SK-N-SH treated with all-trans-retinoic acid at 6 μM for 48 hours (cell line): Measurements from ENCODE around the gene ARID1B.

Experiments
- ATAC-seq: fragments of 200-7000 bp; cut with Tn5 transposase; 3 replicates; pipeline ENCODE4 v1.9.1; 2020; ENCODE audit warnings: mild to moderate bottlenecking, moderate library complexity
- ARNTL ChIP-seq: fragments of 450-650 bp; formaldehyde crosslinking; IDR thresholded peaks from 2 replicates; pipeline ENCODE4 v1.5.0; 2020; ENCODE audit warnings: low read depth, mild to moderate bottlenecking, moderate library complexity, borderline replicate concordance
- BACH2 ChIP-seq: fragments of 250-450 bp; sonication (Bioruptor Pico); IDR thresholded peaks from 2 replicates; pipeline ENCODE4 v1.9.0; 2021; ENCODE audit warnings: mild to moderate bottlenecking, borderline replicate concordance
- CSDC2 ChIP-seq: fragments of 250-450 bp; sonication (Bioruptor Pico); IDR thresholded peaks from 2 replicates; pipeline ENCODE4 v1.5.0; 2020; ENCODE audit warnings: mild to moderate bottlenecking, moderate library complexity
- ESRRG ChIP-seq: fragments of 250-450 bp; sonication (Bioruptor Pico); IDR thresholded peaks from 2 replicates; pipeline ENCODE4 v1.6.1; 2021; ENCODE audit warnings: mild to moderate bottlenecking
- GLIS3 ChIP-seq: fragments of 250-450 bp; sonication (Bioruptor Pico); IDR thresholded peaks from 2 replicates; pipeline ENCODE4 v1.5.0; 2020; ENCODE audit warnings: mild to moderate bottlenecking, moderate library complexity
- ISL1 ChIP-seq: fragments of 250-450 bp; sonication (Bioruptor Pico); IDR thresholded peaks from 2 replicates; pipeline ENCODE4 v2.1.2; 2022; ENCODE audit warnings: mild to moderate bottlenecking, moderate library complexity
- OSR1 ChIP-seq: fragments of 250-450 bp; sonication (Bioruptor Pico); IDR thresholded peaks from 2 replicates; pipeline ENCODE4 v1.8.0; 2022; ENCODE audit warnings: moderate library complexity, mild to moderate bottlenecking, inconsistent platforms
- PPARA ChIP-seq: fragments of 250-450 bp; sonication (Bioruptor Pico); IDR thresholded peaks from 2 replicates; pipeline ENCODE4 v1.5.0; 2020; ENCODE audit warnings: mild to moderate bottlenecking, borderline replicate concordance
- RARB ChIP-seq: fragments of 250-450 bp; sonication (Bioruptor Pico); IDR thresholded peaks from 2 replicates; pipeline ENCODE4 v1.8.0; 2021; ENCODE audit warnings: mild to moderate bottlenecking, moderate library complexity
- SNAI2 ChIP-seq: fragments of 250-450 bp; sonication (Bioruptor Pico); IDR thresholded peaks from 2 replicates; pipeline ENCODE4 v1.5.0; 2020; ENCODE audit warnings: mild to moderate bottlenecking, moderate library complexity
- TCF4 ChIP-seq: fragments of 250-450 bp; sonication (Bioruptor Pico); IDR thresholded peaks from 2 replicates; pipeline ENCODE4 v1.8.0; 2021; ENCODE audit warnings: mild to moderate bottlenecking, moderate library complexity, borderline replicate concordance
- TOX ChIP-seq: fragments of 250-450 bp; sonication (Bioruptor Pico); IDR thresholded peaks from 2 replicates; pipeline ENCODE4 v1.8.0; 2021; ENCODE audit warnings: mild to moderate bottlenecking, moderate library complexity, borderline replicate concordance
- ZC3H10 ChIP-seq: fragments of 250-450 bp; sonication (Bioruptor Pico); IDR thresholded peaks from 2 replicates; pipeline ENCODE4 v1.5.1; 2021; ENCODE audit warnings: mild to moderate bottlenecking, moderate library complexity
- ZFP3 ChIP-seq: fragments of 250-450 bp; sonication (Bioruptor Pico); IDR thresholded peaks from 2 replicates; pipeline ENCODE4 v1.5.0; 2020; ENCODE audit warnings: mild to moderate bottlenecking, moderate library complexity
- ZFP30 ChIP-seq: fragments of 450-650 bp; formaldehyde crosslinking; IDR thresholded peaks from 2 replicates; pipeline ENCODE4 v1.5.0; 2022; ENCODE audit warnings: mild to moderate bottlenecking, moderate library complexity
- ZNF565 ChIP-seq: fragments of 450-650 bp; formaldehyde crosslinking; conservative IDR thresholded peaks from 2 replicates; pipeline ENCODE4 v1.5.0; 2020; ENCODE audit warnings: low read depth, mild to moderate bottlenecking, moderate library complexity
- ZNF70 ChIP-seq: fragments of 450-650 bp; formaldehyde crosslinking; IDR thresholded peaks from 2 replicates; pipeline ENCODE4 v1.5.0; 2020; ENCODE audit warnings: mild to moderate bottlenecking, moderate library complexity
- ZNF8 ChIP-seq: fragments of 450-650 bp; formaldehyde crosslinking; IDR thresholded peaks from 2 replicates; pipeline ENCODE4 v1.5.0; 2020; ENCODE audit warnings: mild to moderate bottlenecking, moderate library complexity
- TF ChIP-seq, protein P1 (sequence below): fragments of 250-450 bp; sonication (Bioruptor Pico); IDR thresholded peaks from 2 replicates; pipeline ENCODE4 v1.8.0; 2021; ENCODE audit warnings: low read depth, mild to moderate bottlenecking, moderate library complexity, borderline replicate concordance
- TF ChIP-seq, protein P2 (sequence below): fragments of 250-450 bp; sonication (Bioruptor Pico); IDR thresholded peaks from 2 replicates; pipeline ENCODE4 v1.5.1; 2020; ENCODE audit warnings: low read depth, mild to moderate bottlenecking, moderate library complexity
- TF ChIP-seq, protein P3 (sequence below): fragments of 250-450 bp; sonication (Bioruptor Pico); IDR thresholded peaks from 2 replicates; pipeline ENCODE4 v1.5.0; 2020; ENCODE audit warnings: mild to moderate bottlenecking, moderate library complexity

The ARID1B gene

DNA sequence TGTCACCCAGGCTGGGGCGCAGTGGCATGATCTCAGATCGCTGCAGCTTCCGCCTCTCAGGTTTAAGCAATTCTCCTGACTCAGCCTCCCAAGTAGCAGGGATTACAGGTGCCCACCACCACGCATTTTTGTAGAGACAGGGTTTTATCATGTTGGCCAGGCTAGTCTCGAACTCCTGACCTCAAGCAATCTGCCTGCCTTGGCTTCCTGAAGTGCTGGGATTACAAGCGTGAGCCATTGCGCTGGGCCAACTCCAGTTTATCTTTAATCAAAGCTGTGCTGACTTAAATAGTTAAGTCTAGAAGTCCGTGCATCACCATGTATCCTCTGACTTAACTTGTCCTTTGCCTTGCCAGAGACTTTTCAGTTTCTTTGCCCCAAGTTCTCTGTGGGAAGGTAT lies 321.8 kb downstream of the ARID1B start:
- no peak for ATAC-seq
- TF ChIP-seq, protein P1, sequence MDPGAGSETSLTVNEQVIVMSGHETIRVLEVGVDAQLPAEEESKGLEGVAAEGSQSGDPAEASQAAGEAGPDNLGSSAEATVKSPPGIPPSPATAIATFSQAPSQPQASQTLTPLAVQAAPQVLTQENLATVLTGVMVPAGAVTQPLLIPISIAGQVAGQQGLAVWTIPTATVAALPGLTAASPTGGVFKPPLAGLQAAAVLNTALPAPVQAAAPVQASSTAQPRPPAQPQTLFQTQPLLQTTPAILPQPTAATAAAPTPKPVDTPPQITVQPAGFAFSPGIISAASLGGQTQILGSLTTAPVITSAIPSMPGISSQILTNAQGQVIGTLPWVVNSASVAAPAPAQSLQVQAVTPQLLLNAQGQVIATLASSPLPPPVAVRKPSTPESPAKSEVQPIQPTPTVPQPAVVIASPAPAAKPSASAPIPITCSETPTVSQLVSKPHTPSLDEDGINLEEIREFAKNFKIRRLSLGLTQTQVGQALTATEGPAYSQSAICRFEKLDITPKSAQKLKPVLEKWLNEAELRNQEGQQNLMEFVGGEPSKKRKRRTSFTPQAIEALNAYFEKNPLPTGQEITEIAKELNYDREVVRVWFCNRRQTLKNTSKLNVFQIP = no peak
- TF ChIP-seq ZNF565 = no peak
- no peak for TF ChIP-seq CSDC2
- TF ChIP-seq BACH2 (CRISPR knock-in tag) = no peak
- no peak for TF ChIP-seq ZNF8 (CRISPR knock-in tag)
- no peak for TF ChIP-seq RARB (CRISPR knock-in tag)
- no peak for TF ChIP-seq ZC3H10 (CRISPR knock-in tag)
- TF ChIP-seq OSR1 (CRISPR knock-in tag) = no peak
- no peak for TF ChIP-seq ESRRG (CRISPR knock-in tag)
- TF ChIP-seq TOX (CRISPR knock-in tag) = no peak
- no peak for TF ChIP-seq GLIS3 (CRISPR knock-in tag)
- TF ChIP-seq TCF4 (CRISPR knock-in tag) = no peak
- TF ChIP-seq ISL1 (CRISPR knock-in tag) = no peak
- no peak for TF ChIP-seq ARNTL (CRISPR knock-in tag)
- TF ChIP-seq ZFP30 (CRISPR knock-in tag) = no peak
- no peak for TF ChIP-seq ZFP3 (CRISPR knock-in tag)
- no peak for TF ChIP-seq SNAI2 (CRISPR knock-in tag)
- no peak for TF ChIP-seq PPARA (CRISPR knock-in tag)
- TF ChIP-seq, protein P2, sequence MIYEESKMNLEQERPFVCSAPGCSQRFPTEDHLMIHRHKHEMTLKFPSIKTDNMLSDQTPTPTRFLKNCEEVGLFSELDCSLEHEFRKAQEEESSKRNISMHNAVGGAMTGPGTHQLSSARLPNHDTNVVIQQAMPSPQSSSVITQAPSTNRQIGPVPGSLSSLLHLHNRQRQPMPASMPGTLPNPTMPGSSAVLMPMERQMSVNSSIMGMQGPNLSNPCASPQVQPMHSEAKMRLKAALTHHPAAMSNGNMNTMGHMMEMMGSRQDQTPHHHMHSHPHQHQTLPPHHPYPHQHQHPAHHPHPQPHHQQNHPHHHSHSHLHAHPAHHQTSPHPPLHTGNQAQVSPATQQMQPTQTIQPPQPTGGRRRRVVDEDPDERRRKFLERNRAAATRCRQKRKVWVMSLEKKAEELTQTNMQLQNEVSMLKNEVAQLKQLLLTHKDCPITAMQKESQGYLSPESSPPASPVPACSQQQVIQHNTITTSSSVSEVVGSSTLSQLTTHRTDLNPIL = no peak
- TF ChIP-seq, protein P3, sequence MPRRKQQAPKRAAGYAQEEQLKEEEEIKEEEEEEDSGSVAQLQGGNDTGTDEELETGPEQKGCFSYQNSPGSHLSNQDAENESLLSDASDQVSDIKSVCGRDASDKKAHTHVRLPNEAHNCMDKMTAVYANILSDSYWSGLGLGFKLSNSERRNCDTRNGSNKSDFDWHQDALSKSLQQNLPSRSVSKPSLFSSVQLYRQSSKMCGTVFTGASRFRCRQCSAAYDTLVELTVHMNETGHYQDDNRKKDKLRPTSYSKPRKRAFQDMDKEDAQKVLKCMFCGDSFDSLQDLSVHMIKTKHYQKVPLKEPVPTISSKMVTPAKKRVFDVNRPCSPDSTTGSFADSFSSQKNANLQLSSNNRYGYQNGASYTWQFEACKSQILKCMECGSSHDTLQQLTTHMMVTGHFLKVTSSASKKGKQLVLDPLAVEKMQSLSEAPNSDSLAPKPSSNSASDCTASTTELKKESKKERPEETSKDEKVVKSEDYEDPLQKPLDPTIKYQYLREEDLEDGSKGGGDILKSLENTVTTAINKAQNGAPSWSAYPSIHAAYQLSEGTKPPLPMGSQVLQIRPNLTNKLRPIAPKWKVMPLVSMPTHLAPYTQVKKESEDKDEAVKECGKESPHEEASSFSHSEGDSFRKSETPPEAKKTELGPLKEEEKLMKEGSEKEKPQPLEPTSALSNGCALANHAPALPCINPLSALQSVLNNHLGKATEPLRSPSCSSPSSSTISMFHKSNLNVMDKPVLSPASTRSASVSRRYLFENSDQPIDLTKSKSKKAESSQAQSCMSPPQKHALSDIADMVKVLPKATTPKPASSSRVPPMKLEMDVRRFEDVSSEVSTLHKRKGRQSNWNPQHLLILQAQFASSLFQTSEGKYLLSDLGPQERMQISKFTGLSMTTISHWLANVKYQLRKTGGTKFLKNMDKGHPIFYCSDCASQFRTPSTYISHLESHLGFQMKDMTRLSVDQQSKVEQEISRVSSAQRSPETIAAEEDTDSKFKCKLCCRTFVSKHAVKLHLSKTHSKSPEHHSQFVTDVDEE (CRISPR knock-in tag) = no peak

DNA sequence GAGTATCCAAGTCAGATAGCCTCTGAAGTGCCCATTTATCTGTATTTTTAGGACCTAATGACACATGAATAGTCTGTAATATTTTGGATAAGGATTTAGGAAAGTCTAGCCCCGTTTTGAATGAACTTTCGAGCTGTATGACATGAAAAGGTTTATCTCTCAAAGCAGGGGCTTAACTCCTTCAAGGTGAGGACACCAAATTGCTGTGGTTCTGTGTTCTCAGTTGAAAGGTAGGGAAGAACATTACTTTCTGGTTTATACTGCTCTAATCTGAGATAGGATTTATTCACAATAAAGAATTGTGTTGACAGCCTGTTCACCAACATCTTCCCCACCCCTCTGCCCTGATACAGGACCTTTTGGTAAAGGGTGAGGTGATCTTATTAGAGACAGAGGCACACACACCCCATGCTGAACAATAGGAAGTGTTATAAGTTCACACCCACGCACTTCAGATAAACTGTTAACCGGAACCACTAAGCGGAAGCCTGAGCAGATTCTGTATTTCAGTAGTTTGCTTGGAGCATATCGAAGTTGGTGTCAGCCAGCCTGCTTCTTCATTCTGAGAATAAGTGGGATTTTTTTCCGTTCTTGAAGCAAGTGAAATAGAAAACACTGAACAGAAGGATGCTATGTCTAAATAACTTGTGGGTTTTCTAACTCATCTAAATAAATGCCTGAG lies 322.9 kb downstream of the ARID1B start:
- ATAC-seq = no peak
- TF ChIP-seq TCF4 (CRISPR knock-in tag) (no peak), ZNF8 (CRISPR knock-in tag) (no peak)

DNA sequence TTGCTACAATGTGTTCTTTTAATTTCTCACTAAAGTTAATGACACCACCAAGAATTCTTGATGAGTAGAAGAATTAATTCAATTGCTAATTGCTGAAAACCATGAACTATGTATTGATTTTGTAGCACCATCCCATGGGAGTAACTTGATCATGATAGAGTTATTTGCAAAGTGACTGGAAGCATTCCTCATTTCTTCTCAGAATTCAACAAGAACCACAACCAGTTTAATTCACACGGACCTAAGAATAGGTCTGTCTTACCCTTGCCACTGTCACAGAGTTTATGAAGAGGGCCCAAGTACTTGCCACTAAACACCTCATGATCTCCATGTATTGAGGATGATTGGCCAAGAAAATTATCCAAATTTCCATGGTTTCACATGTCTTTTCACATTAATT lies 324.0 kb downstream of the ARID1B start:
- no peak for ATAC-seq

More for the DNA sequence above, 324.0 kb downstream of the ARID1B start:
- TF ChIP-seq, protein P3 (CRISPR knock-in tag) = no peak
- TF ChIP-seq ZNF565 (no peak), ZNF8 (CRISPR knock-in tag) (no peak), ZNF70 (no peak), ZFP3 (CRISPR knock-in tag) (no peak), CSDC2 (no peak), TOX (CRISPR knock-in tag) (no peak), SNAI2 (CRISPR knock-in tag) (no peak), TCF4 (CRISPR knock-in tag) (no peak)
- TF ChIP-seq, all 23 proteins: peak for 0
